K562 (cell line): ENCODE results near the gene ERVV-1. TPM values are rescaled to one million over a fixed set of nuclear protein-coding genes. Genes with fewer than 3 reads are reported as not detected.

Source experiments
- ATAC-seq: fragments of 200-7000 bp; cut with Tn5 transposase; 3 replicates; pipeline ENCODE4 v1.9.1; 2020; ENCODE audit warnings: moderate library complexity
- BruUV-seq: library from RNA; stranded (reverse); fragments of 400-500 nt; replicated peaks from 2 replicates; lab custom pipeline; 2021; lab: Mats Ljungman, UMichigan
- CTCF ChIA-PET: fragments of 300-600 bp; formaldehyde crosslinking; extraction: SDS; loops from one replicate; lab custom pipeline; 2021; ENCODE audit warnings: low intra/inter-chr PET ratio; lab: Yijun Ruan, JAX
- POLR2A ChIA-PET: fragments of 300-600, 350-650 bp; sonication (Branson Sonifier 250); formaldehyde crosslinking; extraction: SDS; loops from one replicate; lab custom pipeline; 2021; ENCODE audit warnings: antibody characterized with exemption, inconsistent platforms; lab: Yijun Ruan, JAX
- DNase-seq, 4 experiments: peaks; one replicate each; pipeline versions ENCODE4 v3.0.0 to v3.0.0-alpha.2; 2011 to 2018; ENCODE audit warnings: low spot score in 3 of 4, mixed read lengths in 3 of 4; ENCODE audit errors: extremely low read depth in 1 of 4
- FAIRE-seq: peaks from 2 replicates; lab custom pipeline; 2011; peaks lifted over from hg19 to GRCh38; lab: Jason Lieb, UNC
- H2AFZ ChIP-seq: 2 replicates; pipeline ENCODE4 v1.6.0; 2011; ENCODE audit warnings: low read depth, low read length, control low read depth, inconsistent platforms
- H3K27ac ChIP-seq: fragments of 200-600 bp; 3 replicates; pipeline ENCODE4 v1.8.0; 2011; ENCODE audit warnings: low read depth, mild to moderate bottlenecking, control low read depth, inconsistent platforms, low read length, moderate library complexity, mixed read lengths; ENCODE audit errors: extremely low read depth
- H3K27me3 ChIP-seq, 2 experiments: fragments of 300-600 bp in 1 of 2; 2 replicates in 1 of 2; 3 replicates in 1 of 2; pipeline versions ENCODE4 v1.6.0 to v1.8.0; 2011; ENCODE audit warnings: inconsistent platforms in 2 of 2, low read length in 2 of 2, mild to moderate bottlenecking in 1 of 2, mixed read lengths in 1 of 2, moderate library complexity in 1 of 2; ENCODE audit not compliant: control insufficient read depth in 2 of 2, insufficient read depth in 2 of 2
- H3K36me3 ChIP-seq: fragments of 300-600 bp; 3 replicates; pipeline ENCODE4 v1.8.0; 2011; ENCODE audit warnings: mild to moderate bottlenecking, low read length, inconsistent platforms; ENCODE audit not compliant: control insufficient read depth, insufficient read depth
- H3K4me1 ChIP-seq, 2 experiments: fragments of 200-600 bp in 1 of 2; replicated peaks in 1 of 2; 2 replicates in 1 of 2; 3 replicates in 1 of 2; pipeline versions ENCODE4 v1.5.1 to v1.8.0; 2011; ENCODE audit warnings: inconsistent platforms in 2 of 2, low read length in 2 of 2, mild to moderate bottlenecking in 1 of 2, mixed read lengths in 1 of 2, moderate library complexity in 1 of 2; ENCODE audit not compliant: control insufficient read depth in 2 of 2, insufficient read depth in 2 of 2
- H3K4me2 ChIP-seq: 2 replicates; pipeline ENCODE4 v1.6.1; 2011; ENCODE audit warnings: low read length, control low read depth, inconsistent platforms, mixed read lengths; ENCODE audit not compliant: insufficient read depth
- H3K4me3 ChIP-seq: fragments of 200-600 bp; sonication (generic), shearing (Covaris generic); 2 replicates; pipeline ENCODE4 v1.5.1; 2016; ENCODE audit warnings: control low read depth, inconsistent platforms
- H3K79me2 ChIP-seq: fragments of 200-600 bp; 3 replicates; pipeline ENCODE4 v1.8.0; 2011; ENCODE audit warnings: low read length, inconsistent platforms; ENCODE audit not compliant: control insufficient read depth, insufficient read depth
- H3K9ac ChIP-seq, 2 experiments: 2 replicates each; pipeline versions ENCODE4 v1.6.0 to v1.6.1; 2011; ENCODE audit warnings: low read depth in 2 of 2, low read length in 2 of 2, control low read depth in 1 of 2, inconsistent platforms in 1 of 2, mild to moderate bottlenecking in 1 of 2, mixed read lengths in 1 of 2; ENCODE audit not compliant: insufficient read depth in 1 of 2
- H3K9me1 ChIP-seq: one replicate; pipeline ENCODE4 v1.6.0; 2011; ENCODE audit warnings: inconsistent platforms, mild to moderate bottlenecking, low read length, moderate library complexity; ENCODE audit not compliant: control insufficient read depth, insufficient read depth
- H3K9me3 ChIP-seq: replicated peaks from 2 replicates; pipeline ENCODE4 v1.5.1; 2011; ENCODE audit warnings: low read depth, low read length, inconsistent platforms; ENCODE audit not compliant: control insufficient read depth, insufficient read depth
- H4K20me1 ChIP-seq: replicated peaks from 2 replicates; pipeline ENCODE4 v1.6.1; 2011; ENCODE audit warnings: low read length, inconsistent platforms, mixed read lengths; ENCODE audit not compliant: control insufficient read depth, insufficient read depth
- CEBPB ChIP-seq: fragments of 450-650 bp; IDR thresholded peaks from 2 replicates; pipeline ENCODE4 v1.6.1; 2016; ENCODE audit warnings: missing genetic modification characterization, missing compliant biosample characterization
- DMBX1 ChIP-seq: fragments of 250-450 bp; sonication (Bioruptor Pico); IDR thresholded peaks from 2 replicates; pipeline ENCODE4 v1.8.0; 2022; ENCODE audit warnings: inconsistent platforms, mild to moderate bottlenecking, moderate library complexity, borderline replicate concordance
- HBP1 ChIP-seq: fragments of 450-650 bp; formaldehyde crosslinking; IDR thresholded peaks from 2 replicates; pipeline ENCODE4 v1.4.0; 2022; ENCODE audit warnings: missing genetic modification characterization
- NR2F6 ChIP-seq: fragments of 450-650 bp; formaldehyde crosslinking; IDR thresholded peaks from 2 replicates; pipeline ENCODE4 v1.4.0; 2020; ENCODE audit warnings: mild to moderate bottlenecking
- SMARCC2 ChIP-seq: fragments of 450-650 bp; IDR thresholded peaks from 2 replicates; pipeline ENCODE4 v1.6.1; 2017; ENCODE audit warnings: antibody characterized with exemption, moderate library complexity, mild to moderate bottlenecking, low read depth
- SRSF3 ChIP-seq: fragments of 200-400 bp; formaldehyde crosslinking; IDR thresholded peaks from 2 replicates; pipeline ENCODE4 v1.6.1; 2016; ENCODE audit warnings: mild to moderate bottlenecking, low read length, moderate library complexity; ENCODE audit not compliant: insufficient read depth
- TAF9B ChIP-seq: fragments of 450-650 bp; IDR thresholded peaks from 2 replicates; pipeline ENCODE4 v1.6.1; 2018; ENCODE audit warnings: mild to moderate bottlenecking; ENCODE audit not compliant: partially characterized antibody
- XRCC5 ChIP-seq: fragments of 200-400 bp; formaldehyde crosslinking; IDR thresholded peaks from 2 replicates; pipeline ENCODE4 v1.6.1; 2017; ENCODE audit warnings: low read depth, mild to moderate bottlenecking, low read length
- ZBTB11 ChIP-seq, 3 experiments: fragments of 200-800 bp in 1 of 3; fragments of 250-450 bp in 1 of 3; fragments of 450-650 bp in 1 of 3; sonication (Bioruptor Pico) in 1 of 3; sonication (Bioruptor generic) in 1 of 3; formaldehyde crosslinking in 1 of 3; IDR thresholded peaks; 2 replicates each; pipeline versions ENCODE4 v1.6.1 to v1.8.0; 2016 to 2022; ENCODE audit warnings: mild to moderate bottlenecking in 2 of 3, missing genetic modification characterization in 2 of 3, missing compliant biosample characterization in 1 of 3, moderate library complexity in 1 of 3
- ZBTB17 ChIP-seq: fragments of 450-650 bp; formaldehyde crosslinking; IDR thresholded peaks from 2 replicates; pipeline ENCODE4 v1.4.0; 2020; ENCODE audit warnings: mild to moderate bottlenecking
- ZNF134 ChIP-seq: fragments of 250-450 bp; sonication (Bioruptor Pico); conservative IDR thresholded peaks from 2 replicates; pipeline ENCODE4 v1.4.0; 2020
- WGBS: fragments of 100-300 bp; shearing (Covaris generic); methylation state at CpG from one replicate; pipeline ENCODE4 v1.1.6; 2016; ENCODE audit warnings: low coverage, mixed read lengths; ENCODE audit not compliant: insufficient coverage; ENCODE audit errors: missing lambda C conversion rate; 5-methylcytosine and 5-hydroxymethylcytosine counted together
- in situ Hi-C: fragments of 300-500 bp; cut with MboI; formaldehyde crosslinking; loops from 4 replicates; pipeline ENCODE4 v1.15.0; 2018; ENCODE audit warnings: inconsistent platforms, mixed read lengths
- intact Hi-C: fragments of 100-400 bp; cut with micrococcal nuclease; formaldehyde crosslinking; loops from 2 replicates; pipeline ENCODE4 v1.14.2; 2022
- polyA plus RNA-seq, 8 experiments: library from polyadenylated mRNA; depleted of rRNA in 4 of 8; stranded (reverse) in 5 of 8; unstranded in 3 of 8; fragments of >200 nt; fragmentation: Nextera tagmentation in 2 of 8; fragmentation: Illumina TruSeq in 1 of 8; extraction: Ambion mirVana in 2 of 8; extraction: Trizol in 1 of 8; gene quantifications; 2 replicates each; pipeline versions ENCODE4 v1.2.1 to v1.2.3, GENCODE V29; 2011 to 2014; ENCODE audit warnings: inconsistent platforms in 1 of 8, missing spikeins in 1 of 8
- total RNA-seq, 7 experiments: library from RNA; depleted of rRNA in 6 of 7; stranded (reverse); fragments of >200 nt in 6 of 7; fragmentation: Illumina TruSeq in 2 of 7; extraction: Trizol in 2 of 7; gene quantifications; 2 replicates each; pipeline versions ENCODE4 v1.2.1 to v1.2.3, GENCODE V29; 2011 to 2021; ENCODE audit warnings: low replicate concordance in 1 of 7

Gene ERVV-1
- total and polyA plus RNA-seq, 9 of the 15 experiments (the other 6 are each of a cell fraction or from before 2014, with no cell fraction given) = 0.08 TPM; not detected in 8

- 0% methylated on average over 2 of the region's 2 CpGs for WGBS
- CTCF ChIA-PET = no interaction called here
- Histone ChIP-seq H3K79me2 (no peaks in the 10 kb centered on the region), H3K9me1 (no peaks in the 10 kb centered on the region), H3K4me3 (no peak overlapping the region), H3K4me1 (no peaks in the 10 kb centered on the region), H3K27ac (no peak overlapping the region), H2AFZ (no peak overlapping the region), H3K9ac (no peak overlapping the region), H3K36me3 (no peaks in the 10 kb centered on the region), H4K20me1 (no peaks in the 10 kb centered on the region), H3K4me2 (no peak overlapping the region), H3K9me3 (0 out of 2 replicates have a peak, but pooled peaks cover 2% of the 10 kb centered on the region), H3K27me3 (peaks cover 4 to 18% of the 10 kb centered on the region in 2 experiments; a peak in 3 of 5 replicates)
- intact Hi-C loops = no loop called here
- in situ Hi-C loops = no loop called here
- no peak for ATAC-seq
- no TSS peak for BruUV-seq
- no peak for DNase-seq
- POLR2A ChIA-PET = interaction anchor here (1.0 kb wide), 1 partner anchor 8 kb away, joined by 3 read pairs; no protein-coding TSS in a partner anchor
- no peak for FAIRE-seq
- no peak for TF ChIP-seq XRCC5
- no peak for TF ChIP-seq ZNF134 (CRISPR knock-in tag)
- TF ChIP-seq SRSF3 = no peak
These were observed 11.2 kb upstream of the ERVV-1 start for GRCh38 chr19:53002479-53002878.

- no peak for DNase-seq
- no peaks in the 10 kb centered on the region for H3K9me1 ChIP-seq
- H3K4me3 ChIP-seq = no peak overlapping the region
- ATAC-seq = no peak
- ChIA-PET POLR2A (interaction anchor here (0.6 kb wide), 1 partner anchor 118 kb away, joined by 3 read pairs; no protein-coding TSS in a partner anchor), CTCF (no interaction called here)
- peaks cover 2% of the 10 kb centered on the region; the same call in 1 of the 2 replicates for H3K9me3 ChIP-seq
- no peaks in the 10 kb centered on the region for H3K36me3 ChIP-seq
- no peak overlapping the region; the same call in 1 of the 2 replicates for H3K4me2 ChIP-seq
- H2AFZ ChIP-seq = no peak overlapping the region
- in situ Hi-C loops (no loop called here), intact Hi-C loops (no loop called here)
- H3K27ac ChIP-seq = no peak overlapping the region
- BruUV-seq = no TSS peak
- peaks cover 3 to 5% of the 10 kb centered on the region in 2 experiments; a peak in 3 of 5 replicates for H3K4me1 ChIP-seq
- no peak for FAIRE-seq
- WGBS = 6% methylated on average over 5 of the region's 5 CpGs
- H3K9ac ChIP-seq = no peak overlapping the region
- H4K20me1 ChIP-seq = no peaks in the 10 kb centered on the region
- peaks cover 11 to 35% of the 10 kb centered on the region in 2 experiments; a peak in 4 of 5 replicates for H3K27me3 ChIP-seq
- no peaks in the 10 kb centered on the region for H3K79me2 ChIP-seq
- no peak for TF ChIP-seq HBP1 (CRISPR knock-in tag)
- no peak for TF ChIP-seq DMBX1 (CRISPR knock-in tag)
- no peak for TF ChIP-seq SMARCC2
- TF ChIP-seq CEBPB (tag) = no peak
- no peak for TF ChIP-seq ZBTB17 (CRISPR knock-in tag)
- no peak for TF ChIP-seq ZBTB11 (CRISPR knock-in tag; IDR thresholded peaks at IDR 0.05)
- TF ChIP-seq NR2F6 = no peak
- TF ChIP-seq TAF9B = no peak
These were observed 9.5 kb upstream of the ERVV-1 start for GRCh38 chr19:53004242-53004641.
